Hematopoietic multipotent progenitor cell treated with erythropoietin and hydrocortisone succinate and interleukin-3 and kit ligand, for 15 days (in vitro differentiated cells): ENCODE measurements around the gene ATPAF2.
"Not testable (repeated sequence)": the region's sequence is repeated elsewhere in the genome, so short reads cannot be mapped to it uniquely, and the experiment has no call there.

Source experiments
- DNase-seq: peaks from one replicate; pipeline ENCODE4 v3.0.0-alpha.2; 2015; ENCODE audit warnings: low spot score

ATPAF2 gene

DNA sequence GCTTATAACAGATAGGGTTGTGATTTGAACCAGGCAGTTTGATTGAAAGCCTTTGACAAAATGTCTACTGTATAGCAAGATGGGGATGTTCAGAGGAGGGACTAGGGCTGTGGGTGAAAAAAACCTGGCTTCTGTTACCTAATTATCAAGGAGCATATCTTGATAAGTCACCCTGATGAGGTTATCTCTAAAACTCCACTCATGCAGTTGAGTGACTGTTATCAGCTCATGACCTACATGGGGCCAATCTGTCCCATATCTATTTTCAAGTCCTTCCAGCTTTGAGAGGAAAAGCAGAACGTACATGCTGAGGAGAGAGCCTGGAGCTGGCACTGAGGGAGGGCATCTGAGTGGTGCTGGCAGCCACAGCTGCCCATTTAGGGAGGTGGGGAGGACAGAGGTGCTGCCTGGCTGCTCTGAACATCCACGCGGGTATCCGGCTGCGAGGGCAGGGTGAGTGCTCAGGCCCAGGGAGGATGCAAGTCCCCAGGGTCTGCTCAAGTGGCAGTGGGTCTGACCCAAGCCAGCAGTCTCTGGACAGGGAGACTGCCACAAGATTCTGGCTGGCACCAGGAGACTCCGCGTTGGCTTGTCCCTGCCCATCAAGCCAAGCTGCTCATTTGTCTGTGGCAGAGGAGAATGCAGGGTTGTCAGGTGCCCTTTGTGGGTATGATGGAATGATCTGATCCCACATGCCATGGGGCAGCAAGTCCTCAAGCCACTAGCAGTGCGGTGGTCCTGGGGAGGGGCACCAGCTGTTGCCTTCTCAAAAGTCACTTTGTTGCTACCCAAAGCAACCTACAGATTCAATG is 29.2 kb downstream of the ATPAF2 start:
- no peak for DNase-seq

GRCh38 chr17:18008496-18009268 is 30.3 kb downstream of the ATPAF2 start:
- no peak for DNase-seq

DNA sequence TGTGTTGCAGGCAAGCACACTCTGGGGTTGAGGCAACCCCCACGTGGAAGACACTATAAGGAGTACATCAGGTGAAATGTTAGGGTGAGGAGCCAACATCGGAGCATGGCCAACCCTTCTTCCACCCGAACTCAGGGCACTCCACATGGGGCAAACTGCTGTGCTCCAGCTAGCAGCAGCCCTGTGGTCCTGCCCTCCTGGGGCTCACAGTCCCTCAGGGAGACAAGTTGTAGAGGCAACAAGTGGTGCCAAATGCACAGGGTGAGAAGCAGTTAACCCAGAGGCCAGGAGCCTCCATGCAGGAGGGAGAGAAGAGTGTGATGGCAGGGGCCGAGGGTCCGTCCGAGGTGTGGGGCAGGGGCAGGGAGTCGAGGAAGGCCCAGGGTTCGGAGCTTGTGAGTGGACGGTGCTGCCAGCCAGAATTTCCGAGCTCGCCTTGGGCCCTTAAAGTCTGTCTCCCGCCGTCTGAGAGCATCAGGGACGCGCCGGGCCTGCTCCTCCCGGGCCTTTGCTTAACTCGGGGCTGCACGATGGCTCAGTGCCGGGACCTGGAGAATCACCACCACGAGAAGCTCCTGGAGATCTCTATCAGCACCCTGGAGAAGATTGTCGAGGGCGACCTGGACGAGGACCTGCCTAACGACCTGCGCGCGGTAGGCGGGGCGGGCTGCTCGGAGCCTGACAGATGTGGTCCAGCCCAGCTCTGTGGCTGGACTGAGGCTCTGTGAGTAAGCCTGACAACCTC is 32.3 kb downstream of the ATPAF2 start:
- no peak for DNase-seq

GRCh38 chr17:18005496-18005895 is 33.5 kb downstream of the ATPAF2 start:
- DNase-seq = no peak

- no peak for DNase-seq
These were observed 34.1 kb downstream of the ATPAF2 start for GRCh38 chr17:18004884-18005305.

GRCh38 chr17:18004345-18004744 is 34.6 kb downstream of the ATPAF2 start:
- DNase-seq = no peak

DNA sequence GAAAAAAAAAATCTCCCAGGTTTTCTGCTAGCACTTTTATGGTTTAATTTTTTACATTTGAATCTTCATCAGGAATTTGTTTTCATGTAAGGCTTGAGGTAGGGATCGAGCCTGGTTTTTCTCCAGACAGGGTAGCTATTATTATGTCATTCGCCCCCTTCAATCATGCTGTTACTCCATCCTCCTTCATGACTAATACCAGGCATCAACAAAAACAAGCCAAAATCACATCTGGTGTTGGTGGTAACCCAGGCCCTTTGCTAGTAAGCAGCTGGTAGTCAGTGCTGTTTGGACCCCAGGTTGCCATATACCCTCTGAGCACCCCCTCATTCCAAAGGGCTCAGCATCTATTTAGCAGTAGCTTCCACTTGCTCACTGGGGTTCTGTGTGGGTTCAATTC is 36.8 kb downstream of the ATPAF2 start:
- no peak for DNase-seq

DNA sequence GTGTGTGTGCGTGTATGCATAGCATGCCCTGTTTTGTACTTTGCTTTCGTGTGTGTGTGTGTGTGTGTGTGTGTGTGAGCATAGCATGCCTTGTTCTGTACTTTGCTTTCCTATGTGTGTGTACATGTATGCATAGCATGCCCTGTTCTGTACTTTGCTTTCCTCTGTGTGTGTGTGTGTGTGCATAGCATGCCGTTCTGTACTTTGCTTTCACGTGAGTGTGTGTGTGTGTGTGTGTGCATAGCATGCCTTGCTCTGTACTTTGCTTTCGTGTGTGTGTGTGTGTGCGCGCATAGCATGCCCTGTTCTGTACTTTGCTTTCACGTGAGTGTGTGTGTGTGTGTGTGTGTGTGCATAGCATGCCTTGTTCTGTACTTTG is 38.9 kb downstream of the ATPAF2 start:
- DNase-seq = no peak

GRCh38 chr17:17999364-18000029 is 39.5 kb downstream of the ATPAF2 start:
- DNase-seq = no peak

- DNase-seq = no peak
These were observed 40.0 kb downstream of the ATPAF2 start for GRCh38 chr17:17998934-17999333.

GRCh38 chr17:17995887-17996286 is 43.1 kb downstream of the ATPAF2 start:
- DNase-seq = not testable (repeated sequence)

DNA sequence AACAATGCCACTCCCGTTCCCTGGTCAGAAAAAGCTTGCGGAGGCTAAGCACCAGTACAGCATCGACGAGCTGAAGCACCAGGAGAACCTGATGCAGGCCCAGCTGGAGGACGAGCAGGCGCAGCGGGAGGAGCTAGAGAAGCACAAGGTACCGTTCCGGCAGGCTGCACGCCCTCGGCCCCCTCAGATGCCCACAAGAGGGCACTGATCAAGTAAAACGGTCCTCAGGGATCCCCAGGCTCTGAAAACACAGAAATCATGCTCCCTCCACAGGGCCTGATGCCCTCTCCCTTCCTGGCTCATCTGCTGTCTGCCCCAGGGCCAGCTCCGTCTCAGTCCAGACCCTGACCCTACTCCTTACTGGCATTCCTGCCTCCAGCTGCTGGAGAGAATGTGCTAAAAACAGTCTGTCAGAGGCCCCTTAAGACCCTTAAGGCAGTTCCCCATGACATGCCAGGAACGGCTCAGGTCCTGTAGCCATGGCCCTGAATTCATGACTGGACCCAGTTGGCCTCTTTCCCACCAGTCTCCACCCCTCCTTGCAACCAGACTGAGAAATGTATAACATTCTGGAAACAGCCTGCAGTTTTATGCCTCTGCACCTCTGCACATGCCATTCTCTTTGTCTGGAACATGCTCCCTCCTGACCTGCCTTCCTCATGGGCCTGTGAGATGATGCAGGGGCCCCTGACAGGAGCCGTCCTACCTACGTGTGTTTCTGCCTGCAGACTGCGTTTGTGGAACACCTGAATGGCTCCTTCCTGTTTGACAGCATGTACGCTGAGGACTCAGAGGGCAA is 44.5 kb downstream of the ATPAF2 start:
- DNase-seq = peak; percentile 10

DNA sequence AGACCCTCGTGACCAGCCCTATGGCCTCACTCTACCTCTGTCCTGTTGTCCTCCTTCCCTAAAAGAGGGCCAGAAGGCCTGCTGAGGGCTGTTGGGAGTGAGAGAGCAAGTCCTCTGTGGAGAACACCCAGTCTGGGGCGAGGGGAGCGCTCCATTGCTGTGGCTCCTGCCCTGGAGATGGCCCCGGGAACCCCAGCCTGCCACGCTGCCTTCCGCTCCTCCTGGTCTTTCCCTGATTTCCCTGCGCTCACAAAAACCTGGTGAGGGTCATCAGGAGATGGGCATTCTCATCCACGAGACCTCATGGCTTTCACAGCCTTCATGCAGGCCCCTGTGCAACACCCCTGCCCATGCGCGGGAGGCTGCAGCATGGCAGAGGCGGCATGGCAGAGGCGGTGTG is 45.1 kb downstream of the ATPAF2 start:
- no peak for DNase-seq

- DNase-seq = no peak
These were observed 45.6 kb downstream of the ATPAF2 start for GRCh38 chr17:17993366-17993765.

- no peak for DNase-seq
These were observed 48.7 kb downstream of the ATPAF2 start for GRCh38 chr17:17990282-17990681.

- DNase-seq = no peak
These were observed 49.4 kb downstream of the ATPAF2 start for GRCh38 chr17:17989618-17990017.

DNA sequence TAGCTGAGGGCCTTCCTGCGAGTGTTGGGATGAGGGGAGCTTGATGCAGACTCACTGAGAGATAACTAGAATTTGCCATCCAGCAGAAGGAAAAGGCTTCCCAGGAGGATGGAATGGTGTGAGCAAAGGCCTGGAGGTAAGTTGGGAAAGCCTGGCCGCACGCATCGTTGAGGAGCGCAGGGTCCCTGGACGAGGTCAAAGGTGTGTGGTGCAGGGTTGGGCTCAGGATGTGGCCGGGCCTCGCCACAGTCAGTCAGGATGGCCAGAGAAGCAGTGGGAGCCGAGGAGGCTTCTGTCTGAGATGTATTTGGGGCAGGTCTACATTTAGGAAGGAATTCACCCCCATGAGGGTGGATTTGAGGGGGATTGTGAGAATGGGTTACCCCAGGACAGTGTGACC is 49.9 kb downstream of the ATPAF2 start:
- no peak for DNase-seq

DNA sequence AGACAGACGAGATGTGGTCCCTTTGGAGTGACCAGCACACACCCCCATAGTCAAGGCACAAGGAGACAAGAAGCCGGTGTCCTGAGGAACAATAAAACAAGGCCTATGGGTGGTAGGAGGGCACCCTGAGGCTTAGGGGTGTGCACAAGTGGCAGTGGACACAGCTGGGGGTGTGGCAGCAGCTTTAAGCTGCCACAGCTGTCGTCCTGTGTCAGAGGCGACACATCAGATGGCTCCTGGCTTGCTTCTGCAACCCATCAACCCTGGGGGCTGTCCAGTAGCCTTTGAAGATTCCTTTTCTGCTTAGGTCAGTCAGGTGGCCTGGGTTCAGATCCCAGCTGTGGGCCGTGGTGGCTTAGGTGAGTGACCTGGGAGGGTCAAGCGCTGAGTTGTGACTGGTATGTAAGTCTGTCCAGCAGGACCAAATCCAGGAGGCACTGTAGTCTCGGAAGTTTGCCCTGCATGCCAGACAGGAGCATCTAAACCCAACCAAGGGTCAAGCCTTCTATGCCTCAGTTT is 50.5 kb downstream of the ATPAF2 start:
- DNase-seq = no peak

- DNase-seq = no peak
These were observed 51.1 kb downstream of the ATPAF2 start for GRCh38 chr17:17987901-17988300.

DNA sequence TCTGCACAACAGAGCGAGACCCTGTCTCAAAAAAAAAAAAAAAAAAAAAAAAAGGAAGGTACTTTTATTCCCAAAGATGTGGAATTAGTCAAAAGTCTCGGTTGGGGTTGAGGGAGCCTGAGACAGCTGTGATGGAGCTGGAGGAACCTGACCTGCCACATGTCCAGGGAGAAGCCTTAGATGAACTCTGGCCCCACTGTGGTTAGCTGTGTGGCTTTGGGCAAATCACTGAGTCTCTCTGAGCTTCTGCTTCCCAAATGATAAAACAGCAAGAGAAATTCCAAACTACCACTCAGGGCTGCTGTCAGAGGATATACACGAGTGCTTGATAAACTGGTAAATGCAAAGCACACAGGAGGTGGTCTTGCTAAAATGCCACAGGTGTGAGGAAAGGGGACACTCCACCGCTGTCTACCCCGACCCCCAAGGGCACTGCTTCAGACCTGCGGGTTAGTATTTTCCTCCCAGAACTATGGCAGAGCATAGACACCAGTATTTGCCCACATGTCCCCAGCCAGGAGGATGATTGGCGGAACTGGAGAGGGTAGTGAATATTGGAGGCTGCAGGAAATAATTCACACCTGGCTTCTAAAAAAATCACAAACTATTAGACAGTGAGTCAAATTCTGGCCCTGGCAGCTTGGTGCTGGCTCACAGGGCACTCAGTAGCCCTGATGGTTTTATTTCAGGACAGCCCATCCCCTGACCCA is 51.6 kb downstream of the ATPAF2 start:
- DNase-seq = no peak
